Measurements from ENCODE around the gene SHB. TPM values are rescaled to one million over a fixed set of nuclear protein-coding genes. Genes with fewer than 3 reads are reported as not detected.

Gene SHB
- total and polyA plus RNA-seq, 2 of the 13 experiments (the other 11 are each of a cell fraction or from before 2014, with no cell fraction given) = 19.4 to 20.7 TPM

GRCh38 chr9:38051780-38052546 lies 17.1 kb downstream of the SHB start:
- peak overlapping the region; percentile 24 for H3K27ac ChIP-seq (ENCODE audit: extremely low read length, insufficient read depth, low read length)
- ChIA-PET POLR2A (interaction anchor here (0.9 to 4.3 kb wide), 8 partner anchors 8 to 143 kb away, joined by 3 to 26 read pairs (median 6); partner anchors contain the start of gene SHB), CTCF (ENCODE audit: low intra/inter-chr PET ratio, low total read pairs) (no interaction called here)
- no TSS peak for BruUV-seq (replicated peaks)
- peaks cover 0 to 22% of the 10 kb centered on the region in 2 experiments for H3K36me3 ChIP-seq (replicated peaks in 1 of 2; ENCODE audit: control insufficient read depth in 1 of 2, insufficient read depth in 2 of 2, low read length in 2 of 2)
- no peak overlapping the region for H2AFZ ChIP-seq (ENCODE audit: low read length)
- H3K4me1 ChIP-seq (ENCODE audit: insufficient read depth, low read length) = peaks cover 98% of the 10 kb centered on the region
- peak overlapping the region; percentile 16; the same call in 1 of the 2 replicates for H3K4me2 ChIP-seq (ENCODE audit: low read depth, low read length)
- TF ChIP-seq ZBTB38 (CRISPR knock-in tag; IDR thresholded peaks at IDR 0.05) = peak; percentile 79
- no peak for TF ChIP-seq MXI1 (IDR thresholded peaks at IDR 0.05; ENCODE audit: borderline replicate concordance, low read depth, low read length)
- 0 out of 2 replicates have a peak, but pooled peaks have one; percentile 12 for TF ChIP-seq KLF6 (CRISPR knock-in tag; IDR thresholded peaks at IDR 0.05)
- TF ChIP-seq ZNF687 (CRISPR knock-in tag; IDR thresholded peaks at IDR 0.05) = peak; percentile 33
- peaks cover 17% of the 10 kb centered on the region for H4K20me1 ChIP-seq (ENCODE audit: insufficient read depth, low read length)
- FAIRE-seq = no peak
- no peak overlapping the region for H3K4me3 ChIP-seq (replicated peaks in 1 of 3; ENCODE audit: insufficient read depth in 1 of 3, low read depth in 2 of 3, low read length in 3 of 3)
- in situ Hi-C loops (cut with HindIII; ENCODE audit: extremely low pct_ligation_motif_present, low pct_unique_long_range_greater_than_20kb) (no loop called here), intact Hi-C loops (cut with micrococcal nuclease; ENCODE audit: unreplicated experiment) (no loop called here)
- peaks cover 85% of the 10 kb centered on the region for H3K79me2 ChIP-seq (ENCODE audit: insufficient read depth, low read length)
- no peak overlapping the region for H3K9ac ChIP-seq (ENCODE audit: insufficient read depth, low read depth, low read length)
- DNase-seq (ENCODE audit: low spot score) = no peak
- 83% methylated on average over 18 of the region's 19 CpGs for WGBS (ENCODE audit: low lambda C conversion rate)
- ATAC-seq = no peak
- no peaks in the 10 kb centered on the region for H3K27me3 ChIP-seq (ENCODE audit: control insufficient read depth in 1 of 2, insufficient read depth in 2 of 2, low read length in 2 of 2)
- H3K9me3 ChIP-seq (ENCODE audit: low read length) = no peaks in the 10 kb centered on the region

Measured in HepG2 (cell line).